Stomach (tissue), 4 donors: ENCODE results near the gene MTHFSD.

Experiments used
- POLR2A ChIP-seq, 4 donors: fragments of 450-650 bp; IDR thresholded peaks; one replicate each; pipeline ENCODE4 v1.6.1; 2016; ENCODE audit warnings: antibody characterized with exemption in 4 of 4, control low read depth in 2 of 4, mild to moderate bottlenecking in 1 of 4, moderate library complexity in 1 of 4
- TF ChIP-seq, protein P1 (sequence below), 7 experiments: fragments of 450-650 bp in 4 of 7; fragments of 200-600 bp in 3 of 7; sonication (generic) in 3 of 7; IDR thresholded peaks; one replicate each; pipeline ENCODE4 v1.5.1; 2016 to 2019; ENCODE audit warnings: antibody characterized with exemption in 7 of 7, control low read depth in 2 of 7, mild to moderate bottlenecking in 1 of 7

DNA sequence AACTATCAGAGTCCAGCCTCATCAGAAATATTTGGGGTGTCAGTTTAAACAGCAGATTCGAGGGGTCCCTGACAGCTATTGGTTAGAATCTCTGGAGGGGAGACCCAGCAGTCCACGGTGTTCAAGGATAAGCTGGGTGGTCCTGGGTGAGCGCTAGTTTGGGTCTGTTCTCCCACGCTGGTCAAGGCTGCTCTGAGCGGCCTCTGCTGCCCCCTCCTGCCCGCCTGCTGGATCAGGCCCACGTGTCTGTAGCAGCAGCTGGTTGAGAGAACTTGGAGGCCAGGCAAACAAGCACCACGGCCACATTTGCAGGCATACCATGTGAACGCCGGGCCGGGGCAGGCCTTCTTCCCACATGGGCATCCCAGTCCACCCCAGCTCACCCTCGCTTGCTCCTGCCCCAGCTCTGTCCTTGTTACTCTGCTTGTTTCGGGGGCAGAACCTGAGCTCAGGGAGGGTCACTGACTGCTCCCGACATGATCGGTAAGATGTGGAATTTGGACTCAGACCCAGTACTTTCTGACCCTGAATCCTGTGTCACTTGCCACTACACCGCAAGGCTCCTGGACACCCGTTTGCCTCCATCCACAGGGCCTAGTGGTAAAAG lies 37.3 kb downstream of the MTHFSD start:
- no peak for TF ChIP-seq POLR2A (IDR thresholded peaks at IDR 0.05)
- TF ChIP-seq, protein P1, sequence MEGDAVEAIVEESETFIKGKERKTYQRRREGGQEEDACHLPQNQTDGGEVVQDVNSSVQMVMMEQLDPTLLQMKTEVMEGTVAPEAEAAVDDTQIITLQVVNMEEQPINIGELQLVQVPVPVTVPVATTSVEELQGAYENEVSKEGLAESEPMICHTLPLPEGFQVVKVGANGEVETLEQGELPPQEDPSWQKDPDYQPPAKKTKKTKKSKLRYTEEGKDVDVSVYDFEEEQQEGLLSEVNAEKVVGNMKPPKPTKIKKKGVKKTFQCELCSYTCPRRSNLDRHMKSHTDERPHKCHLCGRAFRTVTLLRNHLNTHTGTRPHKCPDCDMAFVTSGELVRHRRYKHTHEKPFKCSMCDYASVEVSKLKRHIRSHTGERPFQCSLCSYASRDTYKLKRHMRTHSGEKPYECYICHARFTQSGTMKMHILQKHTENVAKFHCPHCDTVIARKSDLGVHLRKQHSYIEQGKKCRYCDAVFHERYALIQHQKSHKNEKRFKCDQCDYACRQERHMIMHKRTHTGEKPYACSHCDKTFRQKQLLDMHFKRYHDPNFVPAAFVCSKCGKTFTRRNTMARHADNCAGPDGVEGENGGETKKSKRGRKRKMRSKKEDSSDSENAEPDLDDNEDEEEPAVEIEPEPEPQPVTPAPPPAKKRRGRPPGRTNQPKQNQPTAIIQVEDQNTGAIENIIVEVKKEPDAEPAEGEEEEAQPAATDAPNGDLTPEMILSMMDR (IDR thresholded peaks at IDR 0.05), result peak in 5 of 7 experiments; percentile 37 to 54 (median 43)
